ENCODE results near the gene RERE.

Gene RERE

DNA sequence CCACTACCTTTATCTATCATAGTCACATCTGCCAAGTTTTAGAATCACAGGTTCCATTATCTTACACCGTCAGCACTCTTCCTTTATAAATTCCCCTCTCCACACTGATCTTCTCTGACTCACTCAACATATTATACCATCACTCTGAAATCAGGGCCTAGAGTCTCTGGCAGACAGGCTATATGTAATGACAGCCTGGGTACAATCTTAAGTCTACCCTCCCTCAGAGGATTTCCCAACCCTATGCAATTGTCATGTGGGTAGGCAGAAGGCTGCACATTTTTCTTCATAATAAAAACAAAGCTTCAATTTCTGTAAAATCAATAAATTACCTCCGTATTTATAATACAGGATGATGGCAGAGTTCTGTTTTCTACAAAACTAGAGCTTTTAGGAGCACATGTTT, 138.0 kb downstream of the RERE start:
- H3K9ac ChIP-seq (ENCODE audit: low read length): no peak overlapping the region
- H4K91ac ChIP-seq (ENCODE audit: low read depth, low read length): no peak overlapping the region
- no peak overlapping the region for H3K18ac ChIP-seq (ENCODE audit: low read length)
- no peaks in the 10 kb centered on the region for H3K79me1 ChIP-seq (ENCODE audit: low read length)
- H3K36me3 ChIP-seq (ENCODE audit: control insufficient read depth in 1 of 2, insufficient read depth in 2 of 2, low read length in 2 of 2): no peaks in the 10 kb centered on the region
- no peak overlapping the region for H3K4me2 ChIP-seq (ENCODE audit: low read length)
- H3K27ac ChIP-seq (ENCODE audit: low read depth, low read length): no peak overlapping the region
- no peak overlapping the region for H3K4me3 ChIP-seq (ENCODE audit: low read depth, low read length)
- no peak overlapping the region for H2BK120ac ChIP-seq (ENCODE audit: insufficient read depth, low read length, poor library complexity)
- no CpG with 5 or more reads among the region's 2 CpGs for WGBS (ENCODE audit: extremely low coverage, insufficient coverage, insufficient read length)
- no peaks in the 10 kb centered on the region for H3K9me3 ChIP-seq (ENCODE audit: insufficient read depth, low read depth, low read length)
- no peaks in the 10 kb centered on the region for H3K27me3 ChIP-seq (ENCODE audit: insufficient read depth, low read length)
- peaks cover 11% of the 10 kb centered on the region for H3K79me2 ChIP-seq (ENCODE audit: control insufficient read depth, insufficient read depth, low read length, poor library complexity)
- H3K23ac ChIP-seq (ENCODE audit: low read length): no peak overlapping the region
- no peak overlapping the region for H2BK5ac ChIP-seq (ENCODE audit: low read depth, low read length, poor library complexity)
- no peak overlapping the region for H2BK12ac ChIP-seq (ENCODE audit: low read length)
- H4K8ac ChIP-seq (ENCODE audit: low read depth, low read length): no peak overlapping the region
- H3K4me1 ChIP-seq (ENCODE audit: control insufficient read depth in 1 of 2, insufficient read depth in 2 of 2, low read length in 2 of 2): peaks cover 0 to 7% of the 10 kb centered on the region in 2 experiments
- DNase-seq: peak in 1 of 2 donors; percentile 68
- no peak overlapping the region for H2AK5ac ChIP-seq (ENCODE audit: low read length)
- no peak overlapping the region for H3K14ac ChIP-seq (ENCODE audit: low read length)
- no peak overlapping the region for H2AFZ ChIP-seq (ENCODE audit: insufficient read depth, low read length, poor library complexity)
- no peak overlapping the region for H4K12ac ChIP-seq (ENCODE audit: low read depth, low read length)
- H3K4ac ChIP-seq (ENCODE audit: low read depth, low read length): peak overlapping the region; percentile 90

DNA sequence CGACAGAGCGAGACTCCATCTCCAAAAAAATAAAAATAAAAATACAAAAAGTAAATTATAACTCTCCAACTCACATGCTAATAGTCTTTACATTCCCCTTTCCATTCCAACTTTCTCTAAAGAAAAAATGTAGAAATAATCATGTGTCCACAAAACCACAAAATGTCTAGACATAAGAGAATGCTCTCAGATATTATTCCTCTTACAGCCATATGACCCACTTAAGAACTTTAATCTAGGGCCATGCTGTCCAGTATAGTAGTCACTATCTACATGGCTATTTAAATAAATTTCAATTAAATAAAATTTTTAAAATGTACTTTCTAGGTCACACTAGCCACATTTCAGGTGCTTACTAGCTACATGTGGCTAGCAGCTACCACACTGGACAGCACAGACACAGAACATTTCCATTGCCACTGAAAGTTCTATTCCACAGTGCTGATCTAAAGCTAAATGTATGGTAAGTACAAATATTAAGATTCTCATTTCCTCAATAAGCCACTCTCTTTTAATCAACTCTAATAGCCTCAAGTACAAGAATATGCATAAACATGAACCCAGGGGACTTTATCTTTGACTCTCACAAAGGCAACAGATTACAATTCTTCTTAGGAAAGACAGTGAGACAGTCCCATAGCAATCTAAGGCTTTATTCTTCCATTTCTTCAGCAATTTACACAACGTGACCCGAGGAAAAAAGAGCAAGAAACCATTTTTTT, 138.6 kb downstream of the RERE start:
- Histone ChIP-seq H3K14ac (ENCODE audit: low read length) (no peak overlapping the region), H3K4me3 (ENCODE audit: low read depth, low read length) (no peak overlapping the region), H3K9ac (ENCODE audit: low read length) (no peak overlapping the region), H3K27ac (ENCODE audit: low read depth, low read length) (no peak overlapping the region), H3K79me1 (ENCODE audit: low read length) (no peaks in the 10 kb centered on the region), H2AK5ac (ENCODE audit: low read length) (no peak overlapping the region), H4K12ac (ENCODE audit: low read depth, low read length) (no peak overlapping the region), H3K36me3 (ENCODE audit: control insufficient read depth in 1 of 2, insufficient read depth in 2 of 2, low read length in 2 of 2) (no peaks in the 10 kb centered on the region), H4K8ac (ENCODE audit: low read depth, low read length) (no peak overlapping the region), H3K27me3 (ENCODE audit: insufficient read depth, low read length) (no peaks in the 10 kb centered on the region), H3K79me2 (ENCODE audit: control insufficient read depth, insufficient read depth, low read length, poor library complexity) (peaks cover 11% of the 10 kb centered on the region), H2BK12ac (ENCODE audit: low read length) (no peak overlapping the region), H3K23ac (ENCODE audit: low read length) (no peak overlapping the region), H3K4ac (ENCODE audit: low read depth, low read length) (no peak overlapping the region), H2BK5ac (ENCODE audit: low read depth, low read length, poor library complexity) (no peak overlapping the region), H2AFZ (ENCODE audit: insufficient read depth, low read length, poor library complexity) (no peak overlapping the region), H4K91ac (ENCODE audit: low read depth, low read length) (no peak overlapping the region), H3K4me2 (ENCODE audit: low read length) (no peak overlapping the region), H3K4me1 (ENCODE audit: control insufficient read depth in 1 of 2, insufficient read depth in 2 of 2, low read length in 2 of 2) (peaks cover 0 to 7% of the 10 kb centered on the region in 2 experiments), H2BK120ac (ENCODE audit: insufficient read depth, low read length, poor library complexity) (no peak overlapping the region), H3K9me3 (ENCODE audit: insufficient read depth, low read depth, low read length) (no peaks in the 10 kb centered on the region), H3K18ac (ENCODE audit: low read length) (no peak overlapping the region)
- WGBS (ENCODE audit: extremely low coverage, insufficient coverage, insufficient read length): no CpG with 5 or more reads among the region's 4 CpGs
- DNase-seq: no peak

GRCh38 chr1:8677782-8678181, 139.7 kb downstream of the RERE start:
- Histone ChIP-seq H3K18ac (ENCODE audit: low read length) (no peak overlapping the region), H3K79me2 (ENCODE audit: control insufficient read depth, insufficient read depth, low read length, poor library complexity) (peaks cover 8% of the 10 kb centered on the region), H3K9ac (ENCODE audit: low read length) (no peak overlapping the region), H3K79me1 (ENCODE audit: low read length) (no peaks in the 10 kb centered on the region), H3K4me1 (ENCODE audit: control insufficient read depth in 1 of 2, insufficient read depth in 2 of 2, low read length in 2 of 2) (peaks cover 0 to 7% of the 10 kb centered on the region in 2 experiments), H3K4me3 (ENCODE audit: low read depth, low read length) (no peak overlapping the region), H3K23ac (ENCODE audit: low read length) (no peak overlapping the region), H3K4me2 (ENCODE audit: low read length) (no peak overlapping the region), H2BK120ac (ENCODE audit: insufficient read depth, low read length, poor library complexity) (no peak overlapping the region), H3K36me3 (ENCODE audit: control insufficient read depth in 1 of 2, insufficient read depth in 2 of 2, low read length in 2 of 2) (no peaks in the 10 kb centered on the region), H2AFZ (ENCODE audit: insufficient read depth, low read length, poor library complexity) (no peak overlapping the region), H3K4ac (ENCODE audit: low read depth, low read length) (peak overlapping the region; percentile 58), H4K8ac (ENCODE audit: low read depth, low read length) (no peak overlapping the region), H3K27me3 (ENCODE audit: insufficient read depth, low read length) (no peaks in the 10 kb centered on the region), H3K14ac (ENCODE audit: low read length) (no peak overlapping the region), H4K91ac (ENCODE audit: low read depth, low read length) (no peak overlapping the region), H3K27ac (ENCODE audit: low read depth, low read length) (no peak overlapping the region), H2AK5ac (ENCODE audit: low read length) (no peak overlapping the region), H2BK12ac (ENCODE audit: low read length) (no peak overlapping the region), H2BK5ac (ENCODE audit: low read depth, low read length, poor library complexity) (no peak overlapping the region), H4K12ac (ENCODE audit: low read depth, low read length) (no peak overlapping the region), H3K9me3 (ENCODE audit: insufficient read depth, low read depth, low read length) (no peaks in the 10 kb centered on the region)
- no CpG with 5 or more reads among the region's 2 CpGs for WGBS (ENCODE audit: extremely low coverage, insufficient coverage, insufficient read length)
- peak in 1 of 2 donors; percentile 14 for DNase-seq

DNA sequence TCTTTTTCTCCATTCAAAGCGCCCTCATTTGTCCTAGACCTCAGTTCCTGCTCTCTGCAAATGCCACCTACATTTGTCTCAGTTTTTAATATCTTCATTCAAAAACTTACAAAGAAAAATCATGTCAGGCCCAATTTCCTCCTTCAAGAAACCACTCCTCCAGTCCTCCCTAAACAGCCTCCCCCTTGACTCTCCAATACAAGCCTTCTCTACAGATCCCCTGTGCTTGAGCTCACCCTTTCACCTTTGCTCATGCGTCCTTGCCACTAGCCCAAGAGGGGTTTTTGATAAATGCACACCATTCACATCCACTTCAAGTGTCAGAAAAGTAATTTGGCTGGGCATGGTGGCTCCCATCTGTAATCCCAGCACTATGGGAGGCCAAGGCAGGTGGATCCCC, 140.6 kb downstream of the RERE start:
- no peak overlapping the region for H3K4me3 ChIP-seq (ENCODE audit: low read depth, low read length)
- DNase-seq: no peak
- H4K91ac ChIP-seq (ENCODE audit: low read depth, low read length): no peak overlapping the region
- H3K9me3 ChIP-seq (ENCODE audit: insufficient read depth, low read depth, low read length): no peaks in the 10 kb centered on the region
- no peaks in the 10 kb centered on the region for H3K36me3 ChIP-seq (ENCODE audit: control insufficient read depth in 1 of 2, insufficient read depth in 2 of 2, low read length in 2 of 2)
- peaks cover 8% of the 10 kb centered on the region for H3K79me2 ChIP-seq (ENCODE audit: control insufficient read depth, insufficient read depth, low read length, poor library complexity)
- WGBS (ENCODE audit: extremely low coverage, insufficient coverage, insufficient read length): no CpG with 5 or more reads among the region's 2 CpGs
- H3K4me1 ChIP-seq (ENCODE audit: control insufficient read depth in 1 of 2, insufficient read depth in 2 of 2, low read length in 2 of 2): peaks cover 0 to 7% of the 10 kb centered on the region in 2 experiments
- no peak overlapping the region for H3K14ac ChIP-seq (ENCODE audit: low read length)
- peak overlapping the region; percentile 14 for H3K4ac ChIP-seq (ENCODE audit: low read depth, low read length)
- H2AFZ ChIP-seq (ENCODE audit: insufficient read depth, low read length, poor library complexity): no peak overlapping the region
- no peak overlapping the region for H3K18ac ChIP-seq (ENCODE audit: low read length)
- no peak overlapping the region for H4K8ac ChIP-seq (ENCODE audit: low read depth, low read length)
- H3K79me1 ChIP-seq (ENCODE audit: low read length): no peaks in the 10 kb centered on the region
- H3K27ac ChIP-seq (ENCODE audit: low read depth, low read length): no peak overlapping the region
- no peak overlapping the region for H3K9ac ChIP-seq (ENCODE audit: low read length)
- no peaks in the 10 kb centered on the region for H3K27me3 ChIP-seq (ENCODE audit: insufficient read depth, low read length)
- no peak overlapping the region for H2BK5ac ChIP-seq (ENCODE audit: low read depth, low read length, poor library complexity)
- no peak overlapping the region for H2BK12ac ChIP-seq (ENCODE audit: low read length)
- no peak overlapping the region for H3K23ac ChIP-seq (ENCODE audit: low read length)
- H2AK5ac ChIP-seq (ENCODE audit: low read length): no peak overlapping the region
- H3K4me2 ChIP-seq (ENCODE audit: low read length): no peak overlapping the region
- H4K12ac ChIP-seq (ENCODE audit: low read depth, low read length): no peak overlapping the region
- H2BK120ac ChIP-seq (ENCODE audit: insufficient read depth, low read length, poor library complexity): no peak overlapping the region
